Measurements from ENCODE around the gene COLEC12.

DNA sequence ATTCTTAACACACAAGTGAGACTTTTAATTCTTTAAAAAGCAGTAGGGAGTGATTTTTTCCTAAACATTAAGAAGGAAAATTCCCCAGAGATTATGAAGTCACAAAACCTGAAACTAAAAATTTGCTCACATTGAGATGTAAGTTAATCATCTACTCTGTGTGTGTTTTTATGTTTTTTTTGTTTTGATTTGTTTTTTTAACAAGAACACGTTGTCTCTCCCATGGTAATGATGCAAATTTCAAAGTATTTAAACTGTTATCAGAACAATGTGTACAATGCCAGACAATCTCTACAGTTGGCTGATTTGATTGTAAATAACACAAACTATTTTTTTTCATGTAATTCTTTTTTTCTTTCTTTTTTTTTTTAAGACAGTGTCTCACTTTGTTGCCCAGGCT, 71.5 kb downstream of the COLEC12 start:
- TF ChIP-seq, protein P1, sequence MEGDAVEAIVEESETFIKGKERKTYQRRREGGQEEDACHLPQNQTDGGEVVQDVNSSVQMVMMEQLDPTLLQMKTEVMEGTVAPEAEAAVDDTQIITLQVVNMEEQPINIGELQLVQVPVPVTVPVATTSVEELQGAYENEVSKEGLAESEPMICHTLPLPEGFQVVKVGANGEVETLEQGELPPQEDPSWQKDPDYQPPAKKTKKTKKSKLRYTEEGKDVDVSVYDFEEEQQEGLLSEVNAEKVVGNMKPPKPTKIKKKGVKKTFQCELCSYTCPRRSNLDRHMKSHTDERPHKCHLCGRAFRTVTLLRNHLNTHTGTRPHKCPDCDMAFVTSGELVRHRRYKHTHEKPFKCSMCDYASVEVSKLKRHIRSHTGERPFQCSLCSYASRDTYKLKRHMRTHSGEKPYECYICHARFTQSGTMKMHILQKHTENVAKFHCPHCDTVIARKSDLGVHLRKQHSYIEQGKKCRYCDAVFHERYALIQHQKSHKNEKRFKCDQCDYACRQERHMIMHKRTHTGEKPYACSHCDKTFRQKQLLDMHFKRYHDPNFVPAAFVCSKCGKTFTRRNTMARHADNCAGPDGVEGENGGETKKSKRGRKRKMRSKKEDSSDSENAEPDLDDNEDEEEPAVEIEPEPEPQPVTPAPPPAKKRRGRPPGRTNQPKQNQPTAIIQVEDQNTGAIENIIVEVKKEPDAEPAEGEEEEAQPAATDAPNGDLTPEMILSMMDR (IDR thresholded peaks at IDR 0.05; ENCODE audit: insufficient read depth, low read depth, low read length): no peak
- no peak for TF ChIP-seq EZH2 (IDR thresholded peaks at IDR 0.05; ENCODE audit: insufficient read depth, low read length)
